Stimulated activated naive CD8-positive, alpha-beta T cell treated with anti-CD3 and anti-CD28 coated beads, Interleukin-15, Interleukin-2, amounts not matched to agents 100 U/mL and 50 U/mL, for 24 hours (primary cell): Measurements from ENCODE around the gene BRSK2.

Experiments
- ATAC-seq: fragments of 150-1000 bp; cut with Tn5 transposase; one replicate; pipeline ENCODE4 v1.10.0; 2021
- DNase-seq: peaks from one replicate; pipeline ENCODE4 v3.0.0; 2021

The BRSK2 gene

DNA sequence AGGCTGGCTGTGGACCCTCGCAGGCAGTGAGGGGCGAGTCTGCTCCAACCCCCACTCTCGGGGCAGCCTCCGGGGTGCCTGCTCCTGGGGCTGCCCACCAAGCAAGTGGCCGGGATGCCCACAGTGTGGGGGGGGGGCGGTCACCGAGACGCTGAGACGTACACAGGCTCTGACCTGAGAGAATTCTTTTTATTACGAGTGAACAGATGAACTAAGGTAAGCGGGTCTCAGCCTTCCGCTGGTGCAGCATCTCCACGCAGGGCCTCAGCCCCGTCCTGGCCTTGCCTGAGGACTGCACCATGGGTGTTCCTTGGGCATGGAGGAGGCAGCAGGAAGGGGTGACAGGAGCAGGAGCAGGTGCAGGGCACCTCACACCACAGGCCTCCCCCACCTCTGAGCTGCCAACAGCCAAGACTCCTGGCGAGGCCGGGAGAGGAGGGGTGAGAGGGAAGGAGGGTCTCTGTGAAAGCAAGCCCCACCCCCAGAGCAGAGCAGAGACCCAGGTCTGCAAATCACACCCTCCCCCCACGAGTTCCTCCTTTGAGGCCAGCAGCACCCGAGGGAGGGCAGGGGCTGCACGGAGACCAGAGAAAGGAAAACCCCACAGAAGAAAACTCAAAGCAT, 79.7 kb downstream of the BRSK2 start:
- ATAC-seq (no peak), DNase-seq (no peak)

DNA sequence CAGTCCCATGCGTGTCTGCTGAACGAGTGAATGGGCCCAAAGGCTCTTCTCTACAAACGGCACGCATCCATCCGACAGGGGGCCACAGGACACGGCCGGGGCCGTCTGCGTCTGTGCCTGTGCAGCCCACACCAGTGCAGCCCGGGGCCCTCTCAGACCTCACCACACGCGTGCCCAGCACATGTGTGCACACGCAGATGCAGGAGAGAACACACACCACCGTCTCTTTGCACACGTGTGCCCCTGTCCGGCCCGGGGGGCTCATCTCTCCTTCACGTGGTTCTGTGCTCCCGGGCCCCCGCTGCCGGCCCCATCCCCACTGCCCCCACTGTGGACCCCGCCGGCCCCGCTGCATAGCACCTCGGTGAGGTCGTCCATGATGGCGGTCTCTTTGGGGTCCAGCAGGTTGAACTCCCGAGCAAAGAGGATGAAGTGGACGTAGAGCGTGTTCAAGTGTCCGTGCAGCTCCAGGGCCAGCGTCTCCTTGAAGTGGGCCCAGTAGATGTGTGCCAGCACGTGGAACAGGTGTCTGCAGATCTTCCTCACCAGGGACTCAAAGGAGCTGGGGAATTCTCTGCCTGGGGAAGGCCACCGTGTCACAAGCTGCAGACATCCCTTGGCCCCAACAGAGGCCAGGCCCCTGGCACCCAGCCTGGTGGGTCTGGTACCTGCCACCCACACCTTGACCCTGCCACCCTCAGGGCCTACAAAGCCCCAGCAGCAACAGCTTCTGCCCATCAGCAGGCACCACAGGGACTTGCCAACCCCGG, 80.4 kb downstream of the BRSK2 start:
- no peak for ATAC-seq
- no peak for DNase-seq

DNA sequence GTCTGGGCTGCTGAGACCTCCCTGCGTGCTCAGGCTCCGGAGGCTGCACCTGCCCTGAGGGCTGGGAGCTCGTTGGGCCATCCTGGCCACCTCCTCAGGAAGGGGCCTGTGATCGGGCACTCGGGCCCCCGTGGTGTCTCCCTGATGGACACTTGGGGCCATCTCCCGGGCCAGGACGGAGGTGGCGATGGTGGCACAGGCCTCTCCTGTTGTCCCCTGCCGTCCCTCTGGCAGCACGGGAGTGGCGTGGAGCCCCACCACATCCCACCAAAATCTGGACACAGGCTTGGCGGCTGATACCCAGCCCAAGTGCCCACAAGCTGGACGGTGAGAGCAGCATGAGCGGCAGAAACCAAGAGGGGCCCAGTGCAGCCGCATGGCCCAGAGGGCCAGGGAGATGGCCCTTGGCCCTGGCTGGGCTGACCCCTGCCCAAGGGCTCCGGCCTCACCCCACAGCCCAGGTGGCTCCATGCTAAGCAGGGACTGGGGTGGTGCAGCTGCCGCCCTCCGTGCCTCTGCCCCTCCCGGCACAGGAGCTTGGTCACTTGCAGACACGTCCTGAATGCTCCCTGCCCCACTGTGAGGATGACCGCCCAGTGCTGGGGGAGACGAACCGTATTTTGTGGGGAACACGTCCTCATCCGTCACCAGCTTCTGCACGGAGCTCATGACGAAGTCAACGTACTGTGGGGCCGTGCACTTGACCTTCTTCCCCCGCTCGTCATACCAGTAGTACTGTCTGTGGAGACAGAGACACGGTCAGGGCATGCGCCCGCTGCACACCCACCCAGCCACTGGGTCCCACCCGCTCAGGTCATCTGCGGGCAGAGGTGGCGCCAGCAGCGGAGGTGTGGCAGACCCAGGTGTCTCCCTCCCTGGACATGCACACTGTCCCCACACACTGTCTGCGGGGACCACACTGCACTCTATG, 81.2 kb downstream of the BRSK2 start:
- ATAC-seq (no peak), DNase-seq (no peak)

DNA sequence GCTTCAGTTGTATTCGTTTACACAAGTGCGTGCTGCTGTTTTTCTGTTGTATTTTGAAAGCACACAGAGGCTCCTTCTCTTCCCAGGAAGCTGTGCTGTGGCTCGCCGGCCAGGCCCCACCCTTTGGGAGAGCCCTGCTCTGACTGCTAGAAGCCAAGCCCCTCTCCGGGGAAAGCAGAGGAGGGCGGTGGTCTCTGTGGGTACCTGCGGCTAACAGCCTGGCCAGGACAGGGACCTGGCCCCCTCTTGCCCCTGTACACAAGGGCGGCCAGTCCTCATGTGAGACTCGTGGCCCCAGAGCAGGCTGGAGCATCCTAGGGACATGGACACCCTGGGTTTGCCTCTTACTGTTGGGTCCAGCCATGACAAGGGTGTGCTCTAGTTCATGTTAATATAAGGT, 82.0 kb downstream of the BRSK2 start:
- DNase-seq (no peak), ATAC-seq (no peak)

DNA sequence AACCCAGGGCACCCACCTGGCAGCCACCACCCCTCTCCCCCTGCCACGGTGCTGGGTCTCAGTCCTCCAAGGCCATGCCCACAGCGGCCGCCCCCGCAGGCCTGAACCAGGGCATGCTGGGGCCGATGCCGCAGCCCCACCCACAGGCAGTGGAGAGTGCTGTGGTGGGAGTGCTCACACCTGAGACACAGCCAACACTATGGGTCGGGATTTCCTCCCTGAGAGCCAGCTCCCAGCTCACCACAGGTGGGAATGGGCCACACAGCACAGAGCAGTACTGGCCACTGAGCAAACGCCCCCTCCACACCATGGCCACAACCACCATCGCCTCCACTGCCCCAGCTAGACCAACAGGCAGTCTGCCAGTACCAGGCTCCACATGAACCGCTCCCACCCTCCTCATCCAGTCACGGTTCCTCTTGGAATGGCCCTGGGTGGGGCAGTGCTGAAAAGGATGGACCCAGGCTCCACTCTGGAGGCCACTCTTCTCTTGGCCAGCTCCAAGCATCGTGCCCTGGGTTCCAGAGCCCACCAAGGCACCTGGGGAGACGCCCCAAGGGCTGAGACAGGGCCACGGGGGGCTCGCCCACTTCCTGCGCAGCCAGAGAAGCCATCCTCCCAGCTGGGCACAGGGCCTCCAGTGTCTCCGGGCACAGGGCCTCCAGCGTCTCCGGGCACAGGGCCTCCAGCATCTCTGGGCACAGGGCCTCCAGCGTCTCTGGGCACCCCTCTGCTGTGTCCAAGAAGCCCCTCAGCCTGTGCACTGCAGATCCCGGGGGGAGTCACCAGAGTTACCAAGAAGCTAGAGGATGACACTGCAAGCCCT, 82.7 kb downstream of the BRSK2 start:
- ATAC-seq: no peak
- DNase-seq: no peak

DNA sequence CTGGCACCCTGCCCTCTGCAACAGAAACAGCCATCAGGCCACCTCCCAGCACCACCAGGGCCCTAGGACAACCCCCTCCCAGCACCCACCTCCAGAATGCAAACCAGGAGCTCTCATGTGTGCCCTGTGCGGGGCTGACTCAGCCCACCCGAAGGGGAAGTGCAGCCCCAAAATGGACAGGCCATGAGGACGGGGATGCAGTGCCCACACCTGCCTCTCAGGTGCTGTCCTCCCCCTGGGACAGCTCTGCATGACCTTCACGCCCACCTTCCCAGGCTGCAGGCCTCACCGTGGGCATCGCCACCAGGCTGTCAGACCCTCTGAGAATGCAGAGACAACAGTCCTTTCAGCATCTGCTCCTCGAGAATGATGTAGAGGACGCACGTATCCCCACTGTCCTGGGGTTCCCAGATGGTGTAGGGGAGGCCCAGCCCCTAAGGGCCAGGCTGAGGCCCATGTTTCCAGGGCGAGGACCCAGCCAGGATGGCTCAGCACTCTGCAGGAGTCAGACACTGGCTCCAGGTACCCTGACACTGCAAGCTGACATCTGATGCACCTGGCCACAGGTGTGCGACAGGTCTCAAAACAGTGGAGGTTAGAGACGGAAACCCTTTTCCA, 83.4 kb downstream of the BRSK2 start:
- no peak for DNase-seq
- no peak for ATAC-seq

DNA sequence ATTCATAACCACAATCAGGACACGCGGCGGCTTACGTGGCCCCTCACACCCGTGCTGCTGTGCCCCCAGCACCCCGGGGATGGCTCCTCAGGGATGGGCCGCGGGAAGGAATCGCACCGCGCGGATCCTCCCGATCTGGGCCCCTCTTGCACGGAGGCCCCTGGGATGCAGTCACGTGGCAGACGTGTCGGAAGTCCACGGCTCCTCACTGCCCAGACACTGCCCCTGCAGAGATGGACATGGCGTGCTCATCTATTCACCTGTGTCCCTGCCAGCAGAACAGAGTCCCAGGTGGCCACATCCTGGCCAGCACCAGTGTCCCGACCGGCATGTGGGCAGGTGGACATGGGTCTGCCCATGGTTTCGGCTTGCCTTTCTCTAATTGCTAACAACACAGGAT, 84.1 kb downstream of the BRSK2 start:
- ATAC-seq: no peak
- no peak for DNase-seq

DNA sequence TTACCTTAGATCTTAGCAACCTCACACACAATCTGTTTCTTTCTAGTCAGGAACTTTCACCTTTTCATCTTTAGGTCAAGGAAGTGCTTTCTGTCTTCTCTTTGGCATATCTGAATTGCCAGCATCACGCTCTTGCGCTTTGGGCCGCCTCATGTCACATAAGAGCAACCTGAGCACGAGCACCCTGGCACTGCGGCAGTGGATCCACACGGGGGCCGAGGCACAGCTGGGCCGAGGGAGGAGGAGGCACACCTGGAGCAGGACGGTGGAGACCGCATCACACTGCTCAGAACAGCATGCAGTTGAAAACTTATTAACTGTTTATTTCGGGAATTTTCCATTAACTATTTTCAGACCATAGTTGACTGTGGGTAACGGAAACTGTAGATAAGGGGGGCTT, 86.1 kb downstream of the BRSK2 start:
- ATAC-seq: no peak
- DNase-seq: no peak

DNA sequence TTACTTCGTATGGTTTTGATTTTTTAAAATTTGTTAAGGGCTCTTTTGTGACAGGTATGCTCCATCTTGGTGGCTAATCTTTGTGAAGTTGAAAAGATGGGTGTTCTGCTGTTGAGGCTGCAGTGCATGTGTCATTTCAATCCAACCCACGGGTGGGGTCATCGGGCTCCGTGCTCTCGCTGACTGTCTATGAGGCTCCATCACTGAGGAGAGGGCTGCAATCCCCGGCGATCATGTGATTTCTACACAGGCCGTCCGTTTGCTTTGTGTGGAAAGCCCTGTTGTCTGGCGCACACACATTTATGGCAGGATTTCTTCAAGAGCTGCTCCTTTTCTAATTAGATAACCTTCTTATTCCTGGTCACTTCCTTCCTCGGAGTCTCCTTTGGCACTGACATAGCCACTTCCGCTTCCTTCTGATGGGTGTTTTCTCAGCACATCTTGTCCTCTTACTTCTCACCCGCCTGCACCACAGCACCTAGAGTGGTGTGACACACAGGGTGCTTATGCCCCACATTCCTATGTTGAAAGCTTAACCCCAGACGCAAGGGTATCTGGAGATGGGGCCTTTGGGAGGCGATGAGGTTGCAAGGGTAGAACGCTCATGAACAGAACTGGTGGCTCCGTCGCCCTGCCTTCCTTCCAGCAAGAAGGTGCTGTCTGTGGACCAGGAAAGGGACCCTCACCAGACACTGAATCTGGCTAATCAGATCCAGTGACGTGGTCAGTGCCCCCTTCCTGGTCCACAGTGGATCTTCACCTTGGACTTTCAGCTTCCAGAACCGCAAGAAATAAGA, 87.4 kb downstream of the BRSK2 start:
- DNase-seq (no peak), ATAC-seq (no peak)

DNA sequence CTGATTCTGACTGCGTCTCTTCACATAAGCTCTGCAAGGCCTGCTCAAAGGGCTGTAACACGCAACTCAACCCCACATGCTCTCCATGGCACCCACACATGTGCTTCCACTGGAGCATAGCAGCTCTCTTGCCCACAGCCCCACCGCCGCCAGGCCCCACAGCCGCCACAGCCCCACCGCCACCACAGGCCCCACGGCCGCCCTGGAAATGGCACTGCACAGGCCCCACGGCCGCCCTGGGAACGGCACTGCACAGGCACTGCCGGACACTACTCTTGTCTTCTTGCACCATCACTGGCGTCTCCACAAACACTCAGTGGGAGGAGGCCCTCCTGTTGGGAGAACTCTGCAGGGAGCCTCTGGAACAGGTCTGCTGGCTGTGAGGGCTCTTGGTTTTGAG, 88.3 kb downstream of the BRSK2 start:
- no peak for DNase-seq
- ATAC-seq: no peak

DNA sequence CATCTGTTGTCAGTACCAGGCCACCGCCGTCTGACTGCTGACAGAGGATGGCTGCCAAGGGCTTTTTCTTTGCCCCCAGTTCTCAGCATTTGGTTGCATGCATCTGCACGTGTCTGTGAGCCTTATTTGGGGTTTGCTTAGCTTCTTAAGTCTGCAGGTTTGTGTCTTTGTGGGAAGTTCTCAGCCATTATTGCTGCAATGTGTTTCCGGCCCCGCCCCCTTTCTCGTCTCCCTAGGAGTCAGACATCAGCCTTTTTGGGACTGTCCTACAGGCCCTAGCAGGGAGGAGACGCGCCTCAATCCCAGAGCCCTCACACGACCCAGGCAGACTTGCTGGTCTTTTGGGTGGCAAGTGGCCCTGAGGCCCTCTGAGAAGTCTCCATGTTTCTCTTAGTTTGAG, 88.8 kb downstream of the BRSK2 start:
- DNase-seq (no peak), ATAC-seq (no peak)

DNA sequence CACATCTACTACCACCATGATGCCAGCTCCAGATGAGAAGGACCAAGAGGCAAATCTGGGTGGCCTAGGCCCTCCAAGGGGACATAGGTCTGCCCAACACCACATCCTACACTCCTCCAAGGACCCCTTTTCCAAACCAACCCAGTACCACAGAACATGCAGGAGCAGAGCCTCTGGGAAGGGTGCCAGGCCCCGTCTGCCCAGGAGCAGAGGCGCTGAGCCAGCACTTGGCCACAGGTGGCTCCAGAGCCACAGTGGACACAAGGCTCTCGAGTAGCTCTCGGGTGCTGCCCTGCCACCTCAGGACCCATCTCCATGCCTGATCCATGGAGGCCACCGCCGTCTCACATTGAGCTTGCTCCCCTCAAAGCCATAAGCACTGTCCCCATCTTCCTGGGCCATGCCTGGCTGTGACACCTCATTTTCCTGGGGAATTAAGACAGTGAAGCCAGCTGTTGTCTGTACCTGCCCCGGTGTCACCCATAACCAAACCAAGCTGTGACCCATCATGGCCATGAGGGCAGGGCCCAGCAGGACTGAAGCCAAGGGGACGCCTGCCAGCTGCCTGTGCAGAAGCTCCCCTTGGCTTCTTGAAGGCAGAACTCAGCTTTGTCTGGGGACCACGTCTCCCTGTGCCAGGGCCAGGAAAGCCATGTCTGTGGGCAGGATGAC, 89.4 kb downstream of the BRSK2 start:
- ATAC-seq: no peak
- no peak for DNase-seq

DNA sequence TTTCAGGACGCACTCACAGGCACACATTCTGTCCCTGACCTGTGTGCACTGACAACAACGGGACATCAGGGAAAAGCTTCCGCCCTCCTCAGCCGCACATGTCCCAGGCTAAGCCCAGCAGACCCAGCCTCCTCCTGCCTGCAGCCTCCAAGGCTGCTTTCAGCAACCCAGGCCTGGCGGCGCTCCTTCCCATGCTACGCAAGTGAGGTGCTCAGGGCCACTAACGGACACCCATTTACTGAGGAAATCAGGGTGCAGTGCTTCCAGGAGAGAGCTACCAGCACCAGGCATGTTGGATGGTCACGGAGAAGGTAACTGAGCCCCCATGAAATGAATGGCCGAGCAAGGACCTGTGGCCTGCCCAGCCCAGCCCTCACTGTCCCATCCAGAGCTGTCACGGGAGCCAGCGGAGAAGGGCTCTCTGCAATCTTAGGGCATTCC, 90.0 kb downstream of the BRSK2 start:
- ATAC-seq: no peak
- no peak for DNase-seq

DNA sequence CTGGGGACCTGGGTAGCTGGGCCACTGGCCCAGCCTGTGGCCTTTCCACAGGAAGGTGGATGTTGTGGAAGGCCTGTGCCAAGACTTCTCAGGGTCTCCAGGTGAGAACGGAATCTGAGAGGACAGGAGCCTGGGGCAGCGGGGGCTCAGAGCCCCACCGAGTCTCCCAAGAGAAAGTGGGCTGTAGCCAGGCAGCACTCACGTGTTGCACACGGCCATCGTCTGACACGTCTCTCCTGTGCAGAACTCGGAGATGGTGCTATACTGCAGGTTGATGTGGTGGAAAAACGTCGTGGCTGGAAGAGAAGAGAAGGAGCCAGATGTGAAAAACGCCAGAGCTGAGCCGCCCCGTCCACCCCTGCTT, 90.4 kb downstream of the BRSK2 start:
- DNase-seq: no peak
- no peak for ATAC-seq

DNA sequence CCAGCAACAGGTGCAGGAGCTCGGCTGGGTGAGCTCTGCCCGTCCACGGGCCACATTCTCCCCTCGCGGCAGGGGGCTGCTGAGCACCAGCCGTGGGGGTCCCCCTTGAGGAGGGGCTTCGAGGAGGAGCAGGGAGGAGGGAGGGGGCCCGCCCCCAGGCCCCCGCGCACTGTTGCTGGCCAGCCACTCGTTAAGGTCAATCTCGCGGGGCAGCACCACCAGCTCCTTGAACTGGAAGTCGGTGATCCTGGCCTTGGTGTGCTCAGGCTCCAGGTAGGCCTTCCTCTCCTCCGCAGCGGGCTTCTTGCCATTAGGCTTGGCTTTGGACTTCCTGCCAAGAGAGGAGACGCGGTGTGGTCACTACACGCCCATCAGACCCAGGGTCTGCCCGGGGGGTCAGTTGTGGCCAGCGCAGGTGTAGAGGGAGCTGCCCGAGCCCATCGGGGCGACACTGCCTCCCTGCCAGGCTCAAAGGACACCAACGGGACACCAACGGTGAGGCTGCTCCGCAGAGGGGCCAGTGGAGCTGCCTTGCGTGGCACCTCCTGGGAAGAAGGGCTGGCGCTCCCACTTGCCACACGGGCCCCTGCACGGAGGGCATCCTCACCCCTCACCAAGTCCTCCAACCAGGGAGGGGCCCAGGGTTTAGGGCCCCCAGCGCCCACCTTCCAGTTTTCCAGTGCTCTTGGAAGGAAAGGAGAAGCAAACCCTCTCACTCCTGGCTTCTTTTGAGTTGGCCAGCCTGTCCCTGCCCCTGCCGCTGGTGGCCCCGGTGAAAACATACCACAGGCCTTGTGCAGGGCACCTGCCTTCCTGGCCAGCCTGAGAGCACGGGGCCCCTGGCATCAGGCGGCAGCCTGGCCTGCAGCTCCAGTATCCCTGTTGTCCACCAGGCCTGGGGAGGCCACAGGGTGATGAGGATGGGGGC, 91.1 kb downstream of the BRSK2 start:
- DNase-seq (no peak), ATAC-seq (no peak)

DNA sequence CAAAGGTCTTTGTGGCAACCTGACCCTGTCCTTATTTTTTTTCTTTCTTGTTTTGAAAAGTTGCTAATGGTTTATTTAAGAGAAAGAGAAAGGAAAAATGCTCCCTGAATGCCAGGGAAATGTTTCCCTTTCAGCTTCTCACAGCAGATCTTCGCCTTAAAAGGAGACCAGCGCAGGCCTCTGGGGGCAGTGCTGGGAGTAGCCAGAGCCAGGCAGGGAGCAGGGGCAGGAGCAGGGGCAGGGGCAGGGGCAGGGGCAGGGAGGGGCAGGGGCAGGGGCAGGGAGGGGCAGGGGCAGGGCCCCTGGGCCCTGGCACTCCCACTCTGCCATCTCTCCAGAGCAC, 91.7 kb downstream of the BRSK2 start:
- ATAC-seq (no peak), DNase-seq (no peak)

DNA sequence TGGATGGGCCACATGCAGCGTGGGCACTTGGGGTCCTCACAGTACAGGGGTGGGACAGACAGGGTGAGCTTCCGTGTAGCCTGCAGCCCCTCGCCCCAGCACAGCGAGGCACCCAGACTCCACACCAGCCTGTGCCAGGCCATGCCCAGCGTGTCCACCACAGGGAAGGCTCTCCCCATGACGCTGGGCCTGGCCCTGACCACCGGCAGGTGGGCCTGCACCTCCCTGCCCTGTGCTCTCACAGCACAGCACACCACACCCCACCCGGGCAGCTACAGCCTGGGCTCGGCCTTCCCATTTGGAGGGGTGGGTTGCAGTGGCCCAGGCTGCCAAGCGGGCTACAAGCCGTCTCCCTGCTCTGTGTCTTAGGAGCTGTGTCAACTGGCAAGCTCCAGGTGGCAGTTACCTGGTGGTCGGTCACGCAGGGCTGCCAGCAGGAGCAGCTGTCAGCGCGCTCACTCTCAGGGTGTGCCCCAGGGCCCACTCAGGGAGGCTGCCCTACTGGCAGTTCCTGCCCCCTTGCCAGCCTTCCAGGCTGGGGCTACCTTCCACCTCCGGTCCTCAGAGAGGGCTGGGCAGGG, 92.2 kb downstream of the BRSK2 start:
- ATAC-seq: no peak
- DNase-seq: no peak

DNA sequence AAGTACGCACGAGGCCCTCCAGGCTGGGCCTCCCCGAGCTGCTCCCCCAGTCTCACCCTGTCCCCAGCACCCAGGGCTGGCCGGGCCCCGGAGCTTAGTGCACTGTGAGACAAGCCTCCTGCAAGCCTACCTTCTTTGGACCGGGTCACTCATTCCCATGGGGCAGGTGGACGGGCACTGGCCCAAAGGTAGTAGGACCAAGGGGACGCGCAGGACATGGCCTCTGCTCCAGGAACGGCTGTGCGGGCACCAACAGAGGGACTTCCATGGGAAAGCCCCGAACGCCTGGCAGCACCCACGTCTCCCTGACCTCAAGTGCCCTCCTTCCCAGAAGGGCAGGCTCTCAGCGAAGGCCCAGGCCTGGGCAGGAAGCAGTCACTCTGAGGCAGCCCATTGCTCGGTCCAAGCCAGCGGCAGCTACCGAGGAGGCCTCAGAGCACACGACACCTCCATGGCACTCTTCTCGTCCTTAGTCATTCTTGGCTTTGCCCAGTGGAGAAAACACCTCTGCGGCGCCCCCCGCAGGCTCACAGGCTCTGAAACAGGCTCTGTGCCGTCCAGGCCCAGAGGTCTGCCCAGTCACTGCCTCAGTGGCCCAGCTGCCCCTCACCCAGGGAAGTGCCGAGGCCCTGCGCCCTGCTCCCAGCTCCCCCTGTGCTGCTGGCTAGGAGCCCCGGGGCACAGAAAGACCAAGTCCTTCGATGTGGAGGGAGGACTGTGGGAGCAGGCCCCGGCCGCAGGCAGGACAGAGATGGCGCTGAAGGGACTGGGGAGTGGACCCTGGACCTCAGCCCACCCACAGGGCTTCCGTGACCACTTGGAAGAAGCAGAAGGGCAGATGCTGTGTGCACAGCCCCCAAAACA, 93.1 kb downstream of the BRSK2 start:
- DNase-seq (no peak), ATAC-seq (no peak)
